Stimulated activated effector memory CD8-positive, alpha-beta T cell treated with anti-CD3 and anti-CD28 coated beads, Interleukin-12 subunit alpha, Interleukin-12 subunit beta, amount 100 ng/mL, for 72 hours (primary cell): ENCODE data around the gene PLEKHO1.
A peak's percentile ranks its signal among the peaks of the same experiment; 100 is the strongest.
"Not testable (repeated sequence)": the region's sequence is repeated elsewhere in the genome, so short reads cannot be mapped to it uniquely, and the experiment has no call there.

ENCODE experiments used
- ATAC-seq: fragments of 150-1000 bp; cut with Tn5 transposase; 2 replicates; pipeline ENCODE4 v1.10.0; 2021
- DNase-seq, 2 donors: peaks; one replicate each; pipeline ENCODE4 v3.0.0; 2021 to 2022; ENCODE audit warnings: low spot score in 2 of 2
- H3K27ac Mint-ChIP-seq: one replicate; pipeline ENCODE4 v1.8.0; 2022; ENCODE audit warnings: mild to moderate bottlenecking, mixed read lengths
- H3K36me3 Mint-ChIP-seq: one replicate; pipeline ENCODE4 v1.8.0; 2022; ENCODE audit warnings: mild to moderate bottlenecking, mixed read lengths
- H3K4me1 Mint-ChIP-seq: one replicate; pipeline ENCODE4 v1.8.0; 2022; ENCODE audit warnings: mixed read lengths
- H3K4me3 Mint-ChIP-seq: one replicate; pipeline ENCODE4 v1.8.0; 2022; ENCODE audit warnings: mild to moderate bottlenecking, mixed read lengths
- H3K9me3 Mint-ChIP-seq: one replicate; pipeline ENCODE4 v1.8.0; 2022; ENCODE audit warnings: mixed read lengths

The PLEKHO1 gene

GRCh38 chr1:150138044-150138443 is 11.7 kb upstream of the PLEKHO1 start:
- peaks cover 5% of the 10 kb centered on the region for H3K4me1 Mint-ChIP-seq
- H3K36me3 Mint-ChIP-seq: no peaks in the 10 kb centered on the region
- no peaks in the 10 kb centered on the region for H3K9me3 Mint-ChIP-seq
- ATAC-seq (no peak), DNase-seq (no peak)
- H3K4me3 Mint-ChIP-seq: no peak overlapping the region
- no peak overlapping the region for H3K27ac Mint-ChIP-seq

- DNase-seq (no peak), ATAC-seq (no peak)
- no peaks in the 10 kb centered on the region for H3K9me3 Mint-ChIP-seq
- no peak overlapping the region for H3K27ac Mint-ChIP-seq
- H3K4me1 Mint-ChIP-seq: peaks cover 10% of the 10 kb centered on the region
- H3K36me3 Mint-ChIP-seq: no peaks in the 10 kb centered on the region
- no peak overlapping the region for H3K4me3 Mint-ChIP-seq
These were observed 8.3 kb upstream of the PLEKHO1 start for GRCh38 chr1:150141452-150141851.

GRCh38 chr1:150142083-150142482 is 7.6 kb upstream of the PLEKHO1 start:
- ATAC-seq (no peak), DNase-seq (no peak)
- Mint-ChIP-seq H3K27ac (no peak overlapping the region), H3K4me1 (peaks cover 14% of the 10 kb centered on the region), H3K9me3 (no peaks in the 10 kb centered on the region), H3K36me3 (no peaks in the 10 kb centered on the region), H3K4me3 (no peak overlapping the region)

- Mint-ChIP-seq H3K27ac (no peak overlapping the region), H3K36me3 (peaks cover 6% of the 10 kb centered on the region), H3K4me1 (peaks cover 27% of the 10 kb centered on the region), H3K4me3 (no peak overlapping the region), H3K9me3 (no peaks in the 10 kb centered on the region)
- ATAC-seq: no peak
- no peak for DNase-seq
These were observed 5.1 kb upstream of the PLEKHO1 start for GRCh38 chr1:150144606-150145005.

GRCh38 chr1:150146016-150146415 is 3.7 kb upstream of the PLEKHO1 start:
- not testable (repeated sequence) for ATAC-seq, H3K9me3 Mint-ChIP-seq, H3K27ac Mint-ChIP-seq, DNase-seq, H3K4me3 Mint-ChIP-seq
- H3K4me1 Mint-ChIP-seq: peaks cover 23% of the 10 kb centered on the region
- peaks cover 15% of the 10 kb centered on the region for H3K36me3 Mint-ChIP-seq

- ATAC-seq (no peak), DNase-seq (no peak)
- no peaks in the 10 kb centered on the region for H3K9me3 Mint-ChIP-seq
- peaks cover 33% of the 10 kb centered on the region for H3K4me1 Mint-ChIP-seq
- no peak overlapping the region for H3K4me3 Mint-ChIP-seq
- H3K27ac Mint-ChIP-seq: no peak overlapping the region
- peaks cover 24% of the 10 kb centered on the region for H3K36me3 Mint-ChIP-seq
These were observed 2.7 kb upstream of the PLEKHO1 start for GRCh38 chr1:150146849-150147542.

GRCh38 chr1:150148837-150149270 is 862 bp upstream of the PLEKHO1 start:
- no peaks in the 10 kb centered on the region for H3K9me3 Mint-ChIP-seq
- H3K36me3 Mint-ChIP-seq: peaks cover 43% of the 10 kb centered on the region
- H3K4me3 Mint-ChIP-seq: peak overlapping the region; percentile 96
- H3K27ac Mint-ChIP-seq: peak overlapping the region; percentile 86
- DNase-seq (no peak), ATAC-seq (no peak)
- peaks cover 42% of the 10 kb centered on the region for H3K4me1 Mint-ChIP-seq

GRCh38 chr1:150150133-150151021 is 661 bp downstream of the PLEKHO1 start:
- H3K4me1 Mint-ChIP-seq: peaks cover 52% of the 10 kb centered on the region

GRCh38 chr1:150151291-150152181 is 1.8 kb downstream of the PLEKHO1 start:
- H3K36me3 Mint-ChIP-seq: peaks cover 70% of the 10 kb centered on the region
- no peaks in the 10 kb centered on the region for H3K9me3 Mint-ChIP-seq
- peak overlapping the region; percentile 96 for H3K4me3 Mint-ChIP-seq
- peaks cover 59% of the 10 kb centered on the region for H3K4me1 Mint-ChIP-seq
- ATAC-seq: peak; percentile 80
- peak; percentile 42 to 78 for DNase-seq
- peak overlapping the region; percentile 97 for H3K27ac Mint-ChIP-seq

More at GRCh38 chr1:150150133-150151021, 661 bp downstream of the PLEKHO1 start:
- peak overlapping the region; percentile 97 for H3K27ac Mint-ChIP-seq
- no peaks in the 10 kb centered on the region for H3K9me3 Mint-ChIP-seq
- ATAC-seq (no peak), DNase-seq (no peak)
- H3K36me3 Mint-ChIP-seq: peaks cover 58% of the 10 kb centered on the region
- H3K4me3 Mint-ChIP-seq: peak overlapping the region; percentile 96

GRCh38 chr1:150152182-150152536 is 2.4 kb downstream of the PLEKHO1 start:
- H3K36me3 Mint-ChIP-seq: peaks cover 76% of the 10 kb centered on the region
- ATAC-seq: no peak

GRCh38 chr1:150152772-150153456 is 3.2 kb downstream of the PLEKHO1 start:
- H3K4me1 Mint-ChIP-seq: peaks cover 64% of the 10 kb centered on the region
- H3K36me3 Mint-ChIP-seq: peaks cover 84% of the 10 kb centered on the region
- ATAC-seq (no peak), DNase-seq (no peak)
- H3K4me3 Mint-ChIP-seq: peak overlapping the region; percentile 96
- H3K9me3 Mint-ChIP-seq: no peaks in the 10 kb centered on the region
- H3K27ac Mint-ChIP-seq: peak overlapping the region; percentile 58

More at GRCh38 chr1:150152182-150152536, 2.4 kb downstream of the PLEKHO1 start:
- Mint-ChIP-seq H3K4me3 (peak overlapping the region; percentile 96), H3K9me3 (no peaks in the 10 kb centered on the region), H3K4me1 (peaks cover 61% of the 10 kb centered on the region), H3K27ac (peak overlapping the region; percentile 97)
- no peak for DNase-seq

GRCh38 chr1:150154143-150154542 is 4.4 kb downstream of the PLEKHO1 start:
- H3K36me3 Mint-ChIP-seq: peaks cover 91% of the 10 kb centered on the region
- no peak for ATAC-seq

GRCh38 chr1:150155413-150156071 is 5.8 kb downstream of the PLEKHO1 start:
- no peaks in the 10 kb centered on the region for H3K9me3 Mint-ChIP-seq
- no peak for ATAC-seq
- peaks cover 98% of the 10 kb centered on the region for H3K36me3 Mint-ChIP-seq
- H3K27ac Mint-ChIP-seq: peak overlapping the region; percentile 58
- DNase-seq: no peak
- no peak overlapping the region for H3K4me3 Mint-ChIP-seq
- peaks cover 75% of the 10 kb centered on the region for H3K4me1 Mint-ChIP-seq

More at GRCh38 chr1:150154143-150154542, 4.4 kb downstream of the PLEKHO1 start:
- no peak for DNase-seq
- Mint-ChIP-seq H3K4me3 (no peak overlapping the region), H3K27ac (peak overlapping the region; percentile 58), H3K9me3 (no peaks in the 10 kb centered on the region), H3K4me1 (peaks cover 64% of the 10 kb centered on the region)
